Pancreas (tissue), 10 donors: ENCODE data around the gene NHLRC4. TPM values are rescaled to one million over a fixed set of nuclear protein-coding genes. Genes with fewer than 3 reads are reported as not detected.

ENCODE experiments used
- ATAC-seq, 4 donors: fragments of 200-7000 bp; cut with Tn5 transposase; one replicate each; pipeline versions ENCODE4 v1.8.0 to v1.9.1; 2020; ENCODE audit warnings: mild to moderate bottlenecking in 4 of 4, moderate library complexity in 4 of 4
- DNase-seq, 6 donors: peaks; one replicate each; pipeline ENCODE4 v3.0.0-alpha.2; 2020
- FAIRE-seq: peaks from 2 replicates; lab custom pipeline; 2012; peaks lifted over from hg19 to GRCh38; lab: Jason Lieb, UNC
- H3K27ac ChIP-seq, 4 donors: fragments of 200-600 bp; sonication (generic); 1 replicate in 3 of 4; 2 replicates in 1 of 4; pipeline versions ENCODE4 v1.5.0 to v1.8.0; 2020
- H3K27me3 ChIP-seq, 4 donors: fragments of 200-600 bp; one replicate each; pipeline ENCODE4 v1.8.0; 2021
- H3K36me3 ChIP-seq, 3 donors: fragments of 200-600 bp; sonication (generic) in 1 of 3; one replicate each; pipeline versions ENCODE4 v1.5.0 to v1.8.0; 2020 to 2021
- H3K4me1 ChIP-seq, 3 donors: fragments of 200-600 bp; one replicate each; pipeline ENCODE4 v1.8.0; 2021
- H3K4me3 ChIP-seq, 4 donors: fragments of 200-600 bp; sonication (generic) in 2 of 4; one replicate each; pipeline versions ENCODE4 v1.5.0 to v1.8.0; 2020 to 2021
- H3K9me3 ChIP-seq, 4 donors: fragments of 200-600 bp; one replicate each; pipeline ENCODE4 v1.8.0; 2021
- CTCF ChIP-seq, 4 donors: fragments of 200-600 bp; sonication (generic) in 3 of 4; IDR thresholded peaks; one replicate each; pipeline versions ENCODE4 v1.5.0 to v1.8.0; 2021; ENCODE audit warnings: antibody characterized with exemption in 4 of 4
- WGBS, 2 donors: extraction: QIAGEN DNeasy Blood & Tissue Kit; methylation state at CpG; one replicate each; pipeline ENCODE4 v1.1.7; 2013; 5-methylcytosine and 5-hydroxymethylcytosine counted together
- intact Hi-C, 3 donors: fragments of 100-400 bp; cut with DNase I; formaldehyde crosslinking; loops; one replicate each; pipeline versions ENCODE4 v1.11.1 to v1.14.2; 2022
- polyA plus RNA-seq, 2 donors: library from polyadenylated mRNA; stranded (reverse); fragments of 200-250 nt; gene quantifications; one replicate each; pipeline ENCODE4 v1.2.3, GENCODE V29; 2013
- total RNA-seq, 6 donors: library from RNA; stranded (reverse); fragmentation: NEBNext Ultra II Directional in 4 of 6; extraction: Animal tissue kit (Norgen Biotek cat#: 25700) in 4 of 6; gene quantifications; one replicate each; pipeline versions ENCODE4 v1.2.1 to v1.2.4, GENCODE V29; 2021 to 2023
- donor health status: healthy with polysubstance abuse.
- donor health status: DM: no; HTN: no; CAD: no; lungs with moderate emphysema.
- donor health status: DM: no; HTN: no; CAD: no.
- donor health status: control.
- donor health status: control.
- donor health status: Bipolar disorder and iron deficiency.
- donor health status: DM: yes; HTN: yes; CAD: no.
- donor health status: DM: no; HTN: no; CAD: no.
- donor health status: DM: no; HTN: no; CAD: no.
- donor health status: DM: yes; HTN: yes; CAD: no.

The NHLRC4 gene
- total and polyA plus RNA-seq, 8 donors = 0.05 to 0.28 (median 0.14) TPM; not detected in 2

GRCh38 chr16:560204-560700 lies 6.6 kb upstream of the NHLRC4 start, which contains the start of gene PRR35:
Gene PRR35, plus strand, starts transcription at chr16:560394. Its CDS starts 2,901 bp downstream, at chr16:563295.
- ATAC-seq (peak in 2 of 4 donors; percentile 15 to 27), DNase-seq (no peak), FAIRE-seq (no peak)
- no peaks in the 10 kb centered on the region for H3K4me1 ChIP-seq
- H3K27me3 ChIP-seq = no peaks in the 10 kb centered on the region
- TF ChIP-seq CTCF (IDR thresholded peaks at IDR 0.05) = no peak
- H3K4me3 ChIP-seq = peak within 1 kb of the TSS in 3 of 4 donors; percentile 12 to 48 (median 39)
- intact Hi-C loops = no loop called here
- 0 to 2% methylated on average over 1 to 83 of the region's 84 CpGs for WGBS, 2 donors
- H3K9me3 ChIP-seq = no peaks in the 10 kb centered on the region
- H3K36me3 ChIP-seq = no peaks in the 10 kb centered on the region
- no peak within 1 kb of the TSS for H3K27ac ChIP-seq

DNA sequence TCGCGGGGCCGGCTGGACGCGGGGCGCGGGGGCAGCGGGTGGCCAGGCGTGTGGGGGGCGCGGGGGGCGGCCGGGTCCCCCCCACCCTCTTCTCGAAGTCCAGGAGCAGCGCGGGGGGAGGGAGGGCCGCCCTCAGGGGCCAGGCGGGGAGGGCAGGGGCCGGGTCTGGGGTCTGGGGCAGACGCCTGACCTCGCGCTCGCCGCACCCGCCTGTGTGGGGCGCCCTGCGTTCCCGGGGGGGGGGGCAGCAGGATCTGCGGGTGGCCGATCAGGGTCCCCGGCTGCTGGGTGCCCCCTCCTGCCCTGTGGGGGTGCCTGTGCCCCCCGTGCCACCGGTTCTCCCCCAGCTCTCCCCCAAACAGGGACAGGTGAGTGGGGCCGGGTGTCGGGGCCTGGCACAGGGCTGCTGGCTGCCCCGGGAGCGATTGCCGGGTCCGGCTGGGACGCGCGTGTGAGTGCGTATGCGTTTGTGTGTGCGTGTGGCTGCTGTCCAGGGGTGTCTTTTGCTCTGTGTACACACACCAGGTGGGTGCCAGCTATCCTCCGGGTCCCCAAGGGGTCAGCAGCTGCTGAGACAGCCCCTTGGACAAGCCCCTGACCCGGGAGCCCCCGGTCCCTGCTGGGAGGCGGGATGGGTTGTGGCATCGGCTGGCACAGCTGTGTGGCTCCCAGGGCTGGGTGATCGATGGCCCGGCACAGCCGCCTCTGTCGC lies 5.9 kb upstream of the NHLRC4 start:
- intact Hi-C loops = no loop called here
- no peak for FAIRE-seq
- WGBS, 2 donors = 2 to 3% methylated on average over 42 to 51 of the region's 54 CpGs
- no peaks in the 10 kb centered on the region for H3K9me3 ChIP-seq
- peak; percentile 52 to 81 (median 75) for ATAC-seq
- peak in 4 of 6 donors; percentile 58 to 78 (median 74) for DNase-seq
- H3K36me3 ChIP-seq = no peaks in the 10 kb centered on the region
- no peaks in the 10 kb centered on the region for H3K27me3 ChIP-seq
- H3K4me3 ChIP-seq = peak overlapping the region in 3 of 4 donors; percentile 12 to 48 (median 39)
- TF ChIP-seq CTCF (IDR thresholded peaks at IDR 0.05) = no peak
- H3K4me1 ChIP-seq = no peaks in the 10 kb centered on the region
- no peak overlapping the region for H3K27ac ChIP-seq

DNA sequence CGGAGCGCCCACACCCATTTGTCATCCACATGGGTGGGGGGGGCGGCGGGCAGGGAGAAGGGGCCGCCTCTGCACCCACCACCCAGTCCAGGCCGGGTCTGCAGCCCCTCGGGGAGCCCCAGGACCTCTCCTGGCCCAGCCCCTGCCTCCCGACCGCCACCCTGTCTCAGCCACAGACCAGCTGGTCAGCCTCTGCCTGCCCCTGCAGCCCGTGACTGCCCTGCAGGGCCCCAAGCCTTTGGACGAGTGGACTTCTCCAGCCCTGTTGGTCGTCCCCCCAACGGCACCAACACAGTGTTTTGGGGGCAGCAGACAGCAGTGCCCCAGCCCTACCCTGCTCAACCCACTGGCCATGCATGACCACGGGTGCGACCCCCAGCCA lies 5.4 kb upstream of the NHLRC4 start:
- Histone ChIP-seq H3K36me3 (no peaks in the 10 kb centered on the region), H3K4me3 (peak overlapping the region in 3 of 4 donors; percentile 12 to 48 (median 39)), H3K4me1 (no peaks in the 10 kb centered on the region), H3K27ac (no peak overlapping the region), H3K27me3 (no peaks in the 10 kb centered on the region), H3K9me3 (no peaks in the 10 kb centered on the region)
- intact Hi-C loops = no loop called here
- ATAC-seq (peak; percentile 20 to 55 (median 36)), FAIRE-seq (no peak), DNase-seq (no peak)
- no peak for TF ChIP-seq CTCF (IDR thresholded peaks at IDR 0.05)
- 20 to 24% methylated on average over 12 to 15 of the region's 15 CpGs for WGBS, 2 donors

DNA sequence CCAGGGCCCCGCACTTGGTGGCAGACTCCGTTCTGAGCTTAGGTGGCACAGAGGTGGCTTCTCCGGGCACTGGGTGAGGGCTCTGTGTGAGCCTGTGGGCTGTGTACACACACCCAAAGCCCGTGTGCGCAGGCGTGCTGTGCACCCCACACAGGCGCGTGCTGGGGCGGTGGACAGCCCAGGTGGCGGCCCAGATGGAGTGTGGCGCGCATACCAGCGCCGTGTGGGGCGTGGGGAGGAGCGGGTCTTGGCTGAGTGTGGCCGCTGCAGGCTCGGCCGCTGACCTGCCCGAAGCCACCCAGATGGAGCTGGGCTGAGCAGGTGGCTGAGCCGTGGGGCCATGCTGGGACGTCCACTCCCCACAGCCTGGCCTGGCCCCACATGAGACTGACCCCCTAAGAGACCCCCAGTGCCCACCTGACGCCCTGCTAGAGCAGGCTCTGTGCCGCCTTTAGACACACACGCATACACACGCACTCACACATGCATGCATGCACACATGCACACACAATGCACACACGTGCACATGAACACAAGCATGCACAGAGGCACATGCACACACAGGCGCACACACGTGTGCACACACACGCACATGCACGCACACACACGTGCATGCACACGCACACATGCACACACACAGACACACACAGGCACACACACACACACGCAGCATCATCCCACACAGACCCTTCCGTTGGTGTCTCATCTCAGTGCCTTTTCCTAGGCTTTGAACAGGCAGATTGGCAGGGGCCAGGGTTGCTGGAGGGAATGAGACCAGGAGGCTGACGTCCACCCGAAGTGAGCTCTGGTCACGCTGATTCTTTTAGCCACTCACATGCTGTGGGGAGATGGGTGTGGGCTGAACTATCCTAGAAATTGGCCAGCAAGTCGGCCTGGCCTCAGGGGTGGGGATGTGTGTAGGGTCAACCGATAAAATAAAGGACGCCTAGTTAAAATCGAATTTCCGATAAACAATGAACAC lies 4.6 kb upstream of the NHLRC4 start:
- Histone ChIP-seq H3K27ac (no peak overlapping the region), H3K4me1 (no peaks in the 10 kb centered on the region), H3K4me3 (no peak overlapping the region), H3K9me3 (no peaks in the 10 kb centered on the region), H3K36me3 (no peaks in the 10 kb centered on the region), H3K27me3 (no peaks in the 10 kb centered on the region)
- ATAC-seq = no peak
- intact Hi-C loops = no loop called here
- no peak for FAIRE-seq
- no peak for TF ChIP-seq CTCF (IDR thresholded peaks at IDR 0.05)
- DNase-seq = no peak
- WGBS, 2 donors = 84 to 85% methylated on average over 43 of the region's 43 CpGs
